RWPE1 (cell line): ENCODE measurements around the gene NSMF.

Experiments
- CTCF ChIA-PET: fragments of 350-600 bp; sonication (Branson Sonifier 250); formaldehyde crosslinking; extraction: SDS; loops from one replicate; lab custom pipeline; 2021; lab: Yijun Ruan, JAX
- POLR2A ChIA-PET: fragments of 400-600 bp; formaldehyde crosslinking; extraction: SDS; loops from one replicate; lab custom pipeline; 2020; ENCODE audit warnings: antibody characterized with exemption; ENCODE audit not compliant: low non-redundant PET; lab: Yijun Ruan, JAX
- DNase-seq: peaks from one replicate; pipeline ENCODE4 v3.0.0; 2012; ENCODE audit warnings: low spot score
- H3K27ac ChIP-seq: fragments of 450-650 bp; 2 replicates; pipeline ENCODE4 v1.5.1; 2017
- CTCF ChIP-seq: fragments of 450-650 bp; conservative IDR thresholded peaks from 2 replicates; pipeline ENCODE4 v1.5.1; 2017; ENCODE audit warnings: low read depth, mild to moderate bottlenecking

NSMF gene

DNA sequence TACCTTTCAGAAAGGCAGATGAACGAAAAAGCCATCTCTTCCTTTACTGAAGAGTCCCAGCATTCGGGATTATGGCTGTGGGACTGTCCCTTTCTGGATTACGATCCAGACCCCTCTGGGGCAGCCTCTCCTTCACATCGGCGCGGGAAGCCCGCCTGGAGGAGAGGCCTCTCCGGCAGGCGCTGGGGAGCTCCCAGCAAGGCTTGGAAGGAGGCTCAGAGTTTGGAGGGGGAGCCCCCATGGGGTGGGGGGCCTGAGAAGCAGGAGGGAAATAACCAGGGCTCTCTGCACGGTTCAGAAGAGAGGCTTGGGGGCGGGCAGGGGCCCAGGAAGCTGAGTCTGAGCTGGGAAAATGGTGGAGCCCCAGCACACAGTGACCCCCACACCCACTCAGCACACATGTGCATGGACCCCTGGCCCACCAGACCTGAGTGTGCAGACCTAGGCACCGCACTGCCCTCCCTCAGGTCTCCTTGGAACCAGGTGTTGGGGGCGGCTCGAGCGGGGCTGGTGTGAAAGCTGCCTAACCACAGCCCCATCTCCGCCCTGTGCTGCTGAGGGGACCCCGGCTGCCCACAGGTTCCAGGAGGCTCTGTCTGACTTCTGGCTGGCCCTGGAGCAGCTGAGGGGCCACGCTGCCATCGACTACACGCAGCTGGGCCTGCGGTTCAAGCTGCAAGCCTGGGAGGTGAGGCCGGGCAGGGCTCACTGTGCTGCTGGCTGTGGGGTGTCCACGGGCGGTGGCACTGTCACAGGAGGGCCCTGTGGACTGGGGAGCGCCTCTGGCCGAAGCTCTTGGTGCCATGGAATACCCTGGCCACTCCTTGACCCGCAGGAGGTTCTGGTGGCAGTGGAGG, 31.5 kb downstream of the NSMF start:
- TF ChIP-seq CTCF: no peak
- ChIA-PET CTCF (interaction anchor here (0.6 kb wide), 1 partner anchor 17 kb away, joined by 3 read pairs; no protein-coding TSS in a partner anchor), POLR2A (no interaction called here)
- no peak for DNase-seq
- peak overlapping the region; percentile 83 for H3K27ac ChIP-seq

GRCh38 chr9:137426018-137426681, 33.0 kb downstream of the NSMF start:
- POLR2A ChIA-PET: no interaction called here
- no peak for TF ChIP-seq CTCF
- H3K27ac ChIP-seq: peak overlapping the region; percentile 83
- CTCF ChIA-PET: no interaction called here
- no peak for DNase-seq

GRCh38 chr9:137423514-137424291, 35.4 kb downstream of the NSMF start:
- peak overlapping the region; percentile 83 for H3K27ac ChIP-seq
- ChIA-PET CTCF (interaction anchor here (0.6 to 1.9 kb wide), 13 partner anchors 9 to 190 kb away, joined by 3 to 16 read pairs (median 5); partner anchors contain the start of gene NRARP), POLR2A (interaction anchor here (0.6 to 1.3 kb wide), 5 partner anchors 10 to 128 kb away, joined by 3 to 5 read pairs (median 5); partner anchors contain the start of genes ENTPD8 and MRPL41)
- peak; percentile 66 for DNase-seq
- TF ChIP-seq CTCF: peak; percentile 78

DNA sequence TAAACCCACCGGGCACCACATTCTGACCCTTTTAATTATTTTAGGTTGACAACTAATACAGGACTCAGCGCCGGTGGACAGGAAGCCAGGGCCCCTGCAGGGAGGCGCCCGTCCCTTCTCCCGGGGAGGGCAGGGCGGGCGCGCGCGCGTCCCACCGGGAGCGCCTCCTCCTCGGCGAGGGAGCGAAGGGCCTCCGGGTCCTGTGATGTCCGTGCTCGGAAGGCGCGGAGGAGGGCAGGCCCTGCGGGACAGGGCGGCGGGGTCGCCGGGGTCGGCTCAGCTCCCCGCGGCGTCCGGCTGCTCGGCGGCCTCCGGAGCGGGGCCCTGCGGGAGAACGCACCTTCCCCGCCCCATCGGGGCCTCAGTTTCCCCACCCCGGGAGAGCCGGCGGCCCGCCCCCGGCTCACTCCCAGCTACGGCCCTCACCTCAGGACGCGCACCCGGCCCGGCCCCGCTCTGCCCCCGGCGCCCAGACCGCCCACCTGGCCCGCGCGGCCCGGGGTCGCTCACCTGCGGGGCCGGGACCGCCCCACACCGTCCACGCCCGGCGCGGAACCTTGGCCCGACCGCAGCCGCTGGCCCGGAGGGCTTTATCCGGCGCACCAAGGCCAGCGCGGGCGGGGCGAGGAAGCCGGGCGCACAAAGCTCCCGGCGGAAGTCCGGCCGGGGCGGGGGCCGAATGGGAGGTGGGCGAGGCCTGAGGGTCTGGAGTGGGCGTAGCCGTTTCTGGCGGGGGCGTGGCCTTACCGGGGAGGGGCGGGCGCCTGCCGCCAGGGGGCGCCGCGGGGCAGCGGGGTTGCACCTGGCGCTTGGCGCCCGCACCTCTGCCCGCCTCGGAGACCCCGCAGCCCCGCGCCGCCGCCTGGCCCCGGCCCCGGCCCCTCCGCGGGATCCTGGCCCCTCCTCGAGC, 36.3 kb downstream of the NSMF start, which contains the start of the genes EXD3 and NOXA1:
TSS of gene EXD3 (minus strand) at position 559 of the 910 bp plus-strand sequence. CDS start 27,805 bp downstream, outside the sequence.
TSS of gene NOXA1 (plus strand) at position 790 of the 910 bp plus-strand sequence. CDS start 137 bp downstream, outside the sequence.
- POLR2A ChIA-PET: interaction anchor here (0.6 to 1.3 kb wide), 8 partner anchors 10 to 198 kb away, joined by 3 to 5 read pairs (median 4); partner anchors contain the start of genes CYSRT1, ENTPD8 and MRPL41
- H3K27ac ChIP-seq: peak within 1 kb of the TSS; percentile 83
- peak; percentile 99 for TF ChIP-seq CTCF
- peak; percentile 98 for DNase-seq
- CTCF ChIA-PET: interaction anchor here (0.6 to 1.9 kb wide), 21 partner anchors 9 to 521 kb away, joined by 3 to 16 read pairs (median 4); partner anchors contain the start of gene NRARP

DNA sequence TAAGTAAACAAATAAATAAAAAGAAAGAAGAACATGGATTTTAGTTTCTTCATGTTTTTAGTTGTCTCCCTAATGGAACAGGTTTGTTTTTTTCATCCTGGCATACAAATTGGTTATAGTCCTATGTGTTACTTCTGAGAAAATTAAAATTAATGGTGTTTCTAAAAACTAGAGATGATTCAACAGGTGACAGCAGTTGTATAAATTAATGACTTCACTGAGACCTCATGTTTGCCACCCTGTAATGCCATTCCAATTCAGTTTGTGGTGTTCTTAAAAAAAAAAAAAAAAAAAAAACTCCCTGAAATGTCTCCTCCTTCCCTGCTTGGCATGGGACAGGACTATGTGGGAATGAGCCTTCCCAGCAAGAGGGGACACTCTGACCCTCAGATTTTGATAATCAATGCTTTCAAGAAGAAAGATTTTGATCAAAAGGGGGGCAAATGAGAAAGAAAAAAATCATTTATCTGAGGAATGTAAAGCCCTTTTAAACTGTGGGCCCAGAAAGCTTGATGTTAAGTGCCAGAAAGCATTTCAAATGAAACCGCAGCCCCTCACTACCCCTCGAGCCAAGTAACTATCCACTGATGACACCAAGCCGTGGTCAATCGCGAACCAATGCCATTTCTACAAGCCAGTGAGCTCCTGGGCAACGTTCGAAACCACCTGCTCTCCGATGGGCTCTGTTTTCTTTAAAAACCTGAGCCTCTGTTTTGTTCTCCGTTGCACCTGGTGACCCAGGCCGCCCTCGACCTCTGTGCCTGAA, 37.1 kb downstream of the NSMF start:
- H3K27ac ChIP-seq: peak overlapping the region; percentile 83
- POLR2A ChIA-PET: interaction anchor here (0.6 to 1.3 kb wide), 2 partner anchors 9 to 111 kb away, joined by 3 to 5 read pairs; no protein-coding TSS in a partner anchor
- TF ChIP-seq CTCF: no peak
- CTCF ChIA-PET: interaction anchor here (0.7 to 1.9 kb wide), 9 partner anchors 9 to 166 kb away, joined by 3 to 16 read pairs (median 4); partner anchors contain the start of gene NRARP
- no peak for DNase-seq
